ENCODE measurements around the gene WDFY2.

- TF ChIP-seq CTCF (IDR thresholded peaks at IDR 0.05; ENCODE audit: low read depth, low read length) (no peak), POLR2A (IDR thresholded peaks at IDR 0.05; ENCODE audit: extremely low read depth, insufficient read length) (no peak), MAX (IDR thresholded peaks at IDR 0.05; ENCODE audit: low read depth, low read length) (no peak), MYC (IDR thresholded peaks at IDR 0.05; ENCODE audit: low read depth, low read length) (no peak)
Measured at GRCh38 chr13:51761643-51762350, 177.5 kb downstream of the WDFY2 start.

Measured in NB4 (cell line).